ENCODE results near the gene STT3A.

The STT3A gene

DNA sequence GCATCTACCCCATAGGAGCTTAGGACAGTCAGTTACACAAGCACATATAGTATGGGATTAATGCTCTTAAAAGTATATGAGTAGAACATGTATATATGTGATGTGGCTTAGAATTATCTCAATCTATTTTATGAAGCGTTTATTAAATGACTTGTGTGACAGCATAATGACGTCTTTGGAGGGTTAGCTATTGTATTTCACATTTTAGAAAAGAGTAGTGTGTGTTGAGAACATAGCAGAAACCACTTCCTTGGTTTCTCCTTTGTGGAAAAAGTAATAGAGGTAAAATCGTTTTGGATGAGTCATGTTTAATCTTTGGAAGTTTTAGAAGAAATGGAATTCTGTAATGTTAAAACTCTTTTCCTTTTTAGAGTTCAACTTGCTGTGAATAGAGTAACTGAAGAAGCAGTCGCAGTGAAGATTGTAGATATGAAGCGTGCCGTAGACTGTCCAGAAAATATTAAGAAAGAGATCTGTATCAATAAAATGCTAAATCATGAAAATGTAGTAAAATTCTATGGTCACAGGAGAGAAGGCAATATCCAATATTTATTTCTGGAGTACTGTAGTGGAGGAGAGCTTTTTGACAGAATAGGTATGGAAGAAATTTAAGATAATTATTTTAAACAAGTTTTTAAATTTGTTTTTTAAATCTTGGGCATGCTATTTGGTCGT is 34.7 kb downstream of the STT3A start:
- in situ Hi-C loops (cut with HindIII; ENCODE audit: low pct_ligation_motif_present, low pct_unique_long_range_greater_than_20kb, low sequenced_read_pairs) = no loop called here
- no peak for DNase-seq

DNA sequence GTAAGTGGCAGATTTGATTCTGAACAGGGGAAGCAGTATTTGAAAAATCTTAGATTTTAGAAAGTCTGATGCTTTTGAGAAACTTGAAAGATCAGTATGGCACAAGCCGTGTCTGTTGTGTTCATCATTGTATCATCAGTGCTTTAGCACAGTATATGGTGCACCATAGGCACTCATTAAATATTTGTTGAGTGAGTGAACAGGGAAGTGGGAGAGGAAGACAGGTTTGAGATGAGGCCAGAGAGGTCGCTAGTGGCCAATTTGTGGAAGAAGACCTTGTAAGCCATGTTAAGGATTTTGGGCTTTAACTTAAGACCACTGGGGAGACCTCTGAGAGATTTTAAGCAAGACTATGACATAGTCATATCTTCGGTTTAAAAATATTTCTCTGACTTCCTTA is 45.2 kb downstream of the STT3A start:
- in situ Hi-C loops (cut with HindIII; ENCODE audit: low pct_ligation_motif_present, low pct_unique_long_range_greater_than_20kb, low sequenced_read_pairs) = no loop called here
- peak; percentile 59 for DNase-seq

DNA sequence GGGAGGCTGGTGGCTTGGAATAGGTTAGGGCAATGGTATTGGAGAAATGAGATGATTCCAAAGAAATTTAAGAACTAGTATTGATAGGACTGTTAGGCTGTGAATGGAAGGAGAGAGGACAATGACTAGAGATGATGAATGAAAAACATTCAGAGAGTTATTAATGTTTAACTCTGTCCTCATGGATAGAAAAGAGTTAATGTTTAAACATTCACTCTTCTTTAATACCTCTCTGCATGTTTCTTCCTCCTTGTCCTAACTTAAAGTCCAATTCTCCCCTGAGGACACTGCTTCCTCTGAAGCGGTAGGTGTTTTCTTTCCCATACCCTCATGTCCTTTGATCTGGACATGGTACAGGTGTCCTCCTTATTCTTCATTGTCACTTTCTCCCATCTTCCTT is 45.7 kb downstream of the STT3A start:
- peak; percentile 61 for DNase-seq

DNA sequence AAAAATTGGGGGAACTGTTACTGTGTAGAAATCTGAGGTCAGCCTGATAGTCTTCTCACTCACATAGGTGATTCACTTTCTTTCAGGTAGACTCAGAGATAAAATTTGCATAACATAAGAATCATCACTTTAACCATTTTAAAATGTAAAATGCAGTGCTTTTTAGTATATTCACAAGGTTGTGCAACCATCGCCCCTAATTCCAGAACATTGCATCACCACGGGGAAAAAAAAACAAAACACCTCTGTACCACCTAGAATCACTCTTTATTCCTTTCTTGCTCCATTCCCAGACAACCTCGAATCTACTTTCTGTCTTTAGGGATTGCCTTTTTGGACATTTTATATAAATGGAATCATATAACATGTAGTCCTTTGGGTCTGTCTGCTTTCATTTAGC is 53.2 kb downstream of the STT3A start:
- in situ Hi-C loops (cut with HindIII; ENCODE audit: low pct_ligation_motif_present, low pct_unique_long_range_greater_than_20kb, low sequenced_read_pairs) = no loop called here
- no peak for DNase-seq

More for the DNA sequence above, 45.7 kb downstream of the STT3A start:
- in situ Hi-C loops (cut with HindIII; ENCODE audit: low pct_ligation_motif_present, low pct_unique_long_range_greater_than_20kb, low sequenced_read_pairs) = no loop called here

DNA sequence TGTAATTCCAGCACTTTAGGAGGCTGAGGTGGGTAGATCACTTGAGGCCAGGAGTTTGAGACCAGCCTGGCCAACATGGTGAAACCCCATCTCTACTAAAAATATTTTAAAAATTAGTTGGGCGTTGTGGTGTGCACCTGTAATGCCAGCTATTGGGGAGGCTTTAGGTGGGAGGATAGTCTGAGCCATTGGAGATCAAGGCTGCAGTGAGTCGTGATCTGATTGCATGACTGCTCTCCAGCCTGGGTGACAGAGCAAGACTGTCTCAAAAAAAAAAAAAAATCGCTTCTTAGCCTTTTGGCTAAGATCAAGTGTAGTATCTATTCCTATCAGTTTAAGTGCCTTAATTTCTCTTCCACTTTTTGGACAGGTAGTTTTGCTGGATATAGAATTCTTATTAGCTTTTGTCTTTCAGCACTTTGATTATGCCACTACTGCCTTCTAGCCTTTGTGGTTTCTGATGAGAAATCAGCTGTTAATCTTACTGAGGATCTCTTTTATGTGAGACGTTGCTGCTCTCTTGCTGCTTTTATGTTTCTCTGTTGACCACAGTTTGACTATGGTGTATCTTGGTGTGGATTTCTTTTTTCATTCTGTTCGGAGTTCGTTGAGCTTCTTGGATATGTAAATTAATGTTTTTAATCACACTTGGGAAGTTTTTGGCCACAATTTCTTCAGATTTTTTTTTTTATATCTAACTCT is 57.0 kb downstream of the STT3A start:
- in situ Hi-C loops (cut with HindIII; ENCODE audit: low pct_ligation_motif_present, low pct_unique_long_range_greater_than_20kb, low sequenced_read_pairs) = no loop called here
- DNase-seq = no peak

DNA sequence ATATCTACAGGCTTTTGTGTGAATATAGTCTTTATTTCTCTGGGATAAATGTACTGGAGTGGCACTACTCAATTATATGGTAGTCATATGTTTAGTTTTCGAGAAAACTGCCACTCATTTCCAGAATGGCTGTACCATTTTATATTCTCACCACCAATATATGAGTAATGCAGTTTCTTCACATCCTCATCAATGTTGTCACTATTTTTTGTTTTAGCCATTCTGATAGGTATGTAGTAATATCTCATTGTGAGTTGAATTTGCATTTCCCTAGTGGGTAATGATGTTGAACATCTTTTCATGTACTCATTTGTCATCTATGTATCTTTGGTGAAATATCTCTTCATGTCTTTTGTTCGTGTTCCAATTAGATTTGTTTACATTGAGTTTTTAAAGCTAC is 70.0 kb downstream of the STT3A start:
- no peak for DNase-seq
- in situ Hi-C loops (cut with HindIII; ENCODE audit: low pct_ligation_motif_present, low pct_unique_long_range_greater_than_20kb, low sequenced_read_pairs) = no loop called here

- in situ Hi-C loops (cut with HindIII; ENCODE audit: low pct_ligation_motif_present, low pct_unique_long_range_greater_than_20kb, low sequenced_read_pairs) = no loop called here
- DNase-seq = no peak
These were observed 71.3 kb downstream of the STT3A start for GRCh38 chr11:125663910-125664309.

DNA sequence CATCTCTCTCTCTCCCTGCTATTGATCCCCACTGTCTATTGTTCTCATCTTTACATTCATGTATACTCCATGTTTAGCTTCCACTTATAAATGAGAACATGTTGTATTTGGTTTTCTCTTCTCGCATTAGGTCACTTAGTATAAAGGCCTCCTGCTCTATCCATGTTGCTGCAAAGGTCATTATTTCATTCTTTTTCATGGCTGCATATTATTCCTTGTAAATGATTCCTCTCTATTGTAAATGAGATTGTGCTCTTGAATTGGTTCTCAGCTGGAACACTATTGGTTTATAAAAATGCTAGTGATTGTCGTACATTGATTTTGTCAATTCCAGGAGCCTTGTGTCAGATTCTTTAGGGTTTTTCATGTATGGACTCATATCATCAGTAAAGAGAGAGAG is 74.5 kb downstream of the STT3A start:
- in situ Hi-C loops (cut with HindIII; ENCODE audit: low pct_ligation_motif_present, low pct_unique_long_range_greater_than_20kb, low sequenced_read_pairs) = no loop called here
- DNase-seq = no peak

- in situ Hi-C loops (cut with HindIII; ENCODE audit: low pct_ligation_motif_present, low pct_unique_long_range_greater_than_20kb, low sequenced_read_pairs) = no loop called here
These were observed 77.5 kb downstream of the STT3A start for GRCh38 chr11:125670172-125670571.

DNA sequence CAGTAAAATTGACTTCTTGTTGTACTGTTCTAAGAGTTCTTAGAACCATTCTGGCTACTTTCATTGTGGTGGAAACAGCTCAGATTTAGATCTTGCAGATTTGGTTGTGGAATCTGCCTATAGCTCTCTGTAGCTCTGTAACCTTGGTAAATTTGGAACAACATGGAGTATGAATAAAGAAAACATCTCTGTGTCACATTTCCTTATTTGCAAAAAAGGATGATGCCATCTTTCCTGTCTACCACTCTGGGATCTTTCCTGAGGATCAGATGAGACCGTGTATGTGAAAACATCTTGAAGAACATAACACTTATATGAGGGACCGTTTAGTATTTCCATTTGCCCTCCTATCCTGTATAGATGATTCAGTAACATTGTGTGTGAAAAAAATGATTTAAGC is 78.9 kb downstream of the STT3A start:
- in situ Hi-C loops (cut with HindIII; ENCODE audit: low pct_ligation_motif_present, low pct_unique_long_range_greater_than_20kb, low sequenced_read_pairs) = no loop called here
- no peak for DNase-seq

More at GRCh38 chr11:125670172-125670571, 77.5 kb downstream of the STT3A start:
- DNase-seq = no peak
